IPS DF 6.9 (cell line): ENCODE results near the gene TP63.

Experiments used
- DNase-seq: peaks from one replicate; pipeline ENCODE4 v3.0.0-alpha.2; 2013; ENCODE audit warnings: low read depth, low spot score
- H3K27ac ChIP-seq: one replicate; pipeline ENCODE4 v1.5.1; 2013; ENCODE audit warnings: low read length, control low read depth
- H3K27me3 ChIP-seq: 2 replicates; pipeline ENCODE4 v1.6.1; 2013; ENCODE audit warnings: mild to moderate bottlenecking, low read length; ENCODE audit not compliant: control insufficient read depth, insufficient read depth
- H3K36me3 ChIP-seq: 2 replicates; pipeline ENCODE4 v1.6.1; 2013; ENCODE audit warnings: low read length; ENCODE audit not compliant: control insufficient read depth, insufficient read depth
- H3K4me1 ChIP-seq: 2 replicates; pipeline ENCODE4 v1.6.1; 2013; ENCODE audit warnings: low read length; ENCODE audit not compliant: control insufficient read depth, insufficient read depth
- H3K4me3 ChIP-seq: 2 replicates; pipeline ENCODE4 v1.5.1; 2013; ENCODE audit warnings: mild to moderate bottlenecking, low read length
- H3K9me3 ChIP-seq: 2 replicates; pipeline ENCODE4 v1.6.1; 2013; ENCODE audit warnings: low read length, inconsistent platforms; ENCODE audit not compliant: control insufficient read depth, insufficient read depth
- WGBS: extraction: QIAGEN DNeasy Blood & Tissue Kit; methylation state at CpG from one replicate; pipeline ENCODE4 v1.1.7; 2013; ENCODE audit warnings: mixed read lengths, missing lambda C conversion rate; ENCODE audit not compliant: insufficient read length, insufficient coverage; 5-methylcytosine and 5-hydroxymethylcytosine counted together

The TP63 gene

DNA sequence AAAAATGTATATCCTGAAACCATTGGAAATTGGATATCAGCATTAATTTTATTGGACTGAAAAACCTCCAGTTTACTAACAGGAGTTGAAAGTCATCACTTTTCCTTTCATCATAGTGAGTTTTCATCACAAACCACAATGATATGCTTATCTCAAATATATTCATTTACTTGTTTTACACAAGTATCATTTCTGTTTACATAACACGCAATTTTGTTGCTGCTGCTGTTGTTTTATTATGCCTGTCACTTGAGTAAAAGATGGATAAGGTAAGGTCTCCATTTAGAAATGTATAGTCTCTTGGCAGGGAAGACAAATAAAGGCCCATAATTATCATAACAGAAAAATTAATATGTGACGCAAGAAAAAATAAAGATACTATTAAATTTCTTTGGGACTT, 199.2 kb downstream of the TP63 start:
- H3K36me3 ChIP-seq: no peaks in the 10 kb centered on the region
- no peak overlapping the region for H3K4me3 ChIP-seq
- H3K9me3 ChIP-seq: no peaks in the 10 kb centered on the region
- WGBS: no CpG with 5 or more reads among the region's 2 CpGs
- H3K4me1 ChIP-seq: no peaks in the 10 kb centered on the region
- no peak overlapping the region for H3K27ac ChIP-seq
- no peak for DNase-seq
- no peaks in the 10 kb centered on the region for H3K27me3 ChIP-seq

DNA sequence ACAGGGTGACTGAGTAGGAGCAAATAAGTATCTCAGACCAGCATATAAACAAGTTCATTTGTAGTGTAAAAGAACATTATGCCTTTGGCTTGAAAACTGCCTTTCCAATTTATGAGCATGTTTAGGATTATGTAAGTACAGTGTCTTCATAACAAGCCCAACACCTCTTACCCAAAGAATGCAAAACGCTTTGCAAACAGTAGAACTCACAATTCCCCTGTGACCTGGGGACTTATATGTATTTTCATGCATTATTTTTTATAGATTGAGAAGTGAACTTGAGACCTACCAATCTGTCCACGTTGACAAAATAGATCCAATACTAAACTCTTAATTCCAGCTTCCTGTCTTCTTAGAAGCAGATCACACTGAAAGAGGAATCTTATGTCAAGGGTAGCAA, 202.1 kb downstream of the TP63 start:
- Histone ChIP-seq H3K27me3 (no peaks in the 10 kb centered on the region), H3K27ac (no peak overlapping the region), H3K9me3 (no peaks in the 10 kb centered on the region), H3K36me3 (no peaks in the 10 kb centered on the region), H3K4me3 (no peak overlapping the region), H3K4me1 (no peaks in the 10 kb centered on the region)
- no peak for DNase-seq
- WGBS: no CpG with 5 or more reads among the region's 2 CpGs

DNA sequence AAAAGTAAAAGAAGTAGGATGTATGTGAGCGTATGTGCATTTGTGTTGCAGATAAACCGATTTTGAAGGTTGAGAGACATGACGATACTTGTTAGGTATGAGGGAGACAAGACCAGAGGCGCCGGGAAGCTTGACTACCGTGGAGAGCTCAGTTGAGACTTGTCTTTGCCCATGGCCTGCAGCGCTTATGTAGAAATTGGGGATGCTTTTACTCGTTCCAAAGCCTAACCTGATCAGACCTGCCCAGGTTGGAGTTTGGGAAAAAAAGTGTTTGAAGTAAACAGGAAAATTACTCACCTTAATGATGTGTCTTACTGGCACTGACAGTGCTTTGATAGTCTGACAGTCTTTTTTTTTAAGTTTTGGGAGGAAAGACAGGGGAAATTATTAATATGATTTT, 202.8 kb downstream of the TP63 start:
- no peak for DNase-seq
- Histone ChIP-seq H3K27me3 (no peaks in the 10 kb centered on the region), H3K4me3 (no peak overlapping the region), H3K36me3 (no peaks in the 10 kb centered on the region), H3K27ac (no peak overlapping the region), H3K9me3 (no peaks in the 10 kb centered on the region), H3K4me1 (no peaks in the 10 kb centered on the region)
- whole genome bisulfite sequencing: 100% methylated on average over 2 of the region's 8 CpGs

DNA sequence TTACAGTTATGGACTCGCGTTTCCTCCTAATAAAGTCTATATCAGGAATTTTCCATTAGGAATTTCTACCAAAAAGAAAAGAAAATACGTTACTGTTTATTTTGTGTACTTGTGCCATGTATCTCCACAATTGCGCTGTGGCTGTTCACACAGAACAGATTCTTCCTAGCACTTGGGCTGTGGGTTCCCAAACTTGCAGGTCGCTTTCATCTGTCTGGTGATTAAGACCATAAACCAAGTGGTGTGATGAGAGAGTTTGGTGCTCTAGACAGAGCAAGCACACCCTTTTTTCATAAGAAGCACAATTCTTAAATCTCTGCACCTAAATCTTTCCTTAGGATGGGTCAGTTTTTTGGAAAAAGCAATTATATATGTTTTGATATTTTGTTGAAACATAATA, 203.3 kb downstream of the TP63 start:
- Histone ChIP-seq H3K4me3 (no peak overlapping the region), H3K4me1 (no peaks in the 10 kb centered on the region), H3K36me3 (no peaks in the 10 kb centered on the region), H3K9me3 (no peaks in the 10 kb centered on the region), H3K27me3 (no peaks in the 10 kb centered on the region), H3K27ac (no peak overlapping the region)
- no peak for DNase-seq
- no CpG with 5 or more reads among the region's 5 CpGs for WGBS

DNA sequence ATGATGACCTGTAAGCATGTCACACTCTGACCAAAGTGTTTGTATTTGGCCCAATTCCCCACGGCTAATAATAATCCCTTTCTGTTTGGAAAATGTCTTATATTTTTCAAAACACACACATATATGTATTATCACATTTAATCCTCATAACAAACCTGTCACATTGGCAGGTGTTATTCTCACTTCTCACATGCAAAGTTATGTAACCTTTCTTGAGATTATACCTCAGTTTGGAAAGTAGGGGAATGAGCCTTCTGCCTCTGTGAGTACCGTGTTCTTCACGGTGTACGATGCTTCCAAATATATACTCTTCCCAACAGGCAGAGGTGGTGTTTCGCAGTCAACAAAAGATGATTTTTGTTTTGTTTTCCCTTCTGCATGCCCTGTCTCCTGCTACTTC, 205.6 kb downstream of the TP63 start:
- WGBS: no CpG with 5 or more reads among the region's 5 CpGs
- H3K27ac ChIP-seq: no peak overlapping the region
- no peaks in the 10 kb centered on the region for H3K27me3 ChIP-seq
- no peaks in the 10 kb centered on the region for H3K36me3 ChIP-seq
- H3K4me3 ChIP-seq: no peak overlapping the region
- no peak for DNase-seq
- no peaks in the 10 kb centered on the region for H3K9me3 ChIP-seq
- H3K4me1 ChIP-seq: no peaks in the 10 kb centered on the region

DNA sequence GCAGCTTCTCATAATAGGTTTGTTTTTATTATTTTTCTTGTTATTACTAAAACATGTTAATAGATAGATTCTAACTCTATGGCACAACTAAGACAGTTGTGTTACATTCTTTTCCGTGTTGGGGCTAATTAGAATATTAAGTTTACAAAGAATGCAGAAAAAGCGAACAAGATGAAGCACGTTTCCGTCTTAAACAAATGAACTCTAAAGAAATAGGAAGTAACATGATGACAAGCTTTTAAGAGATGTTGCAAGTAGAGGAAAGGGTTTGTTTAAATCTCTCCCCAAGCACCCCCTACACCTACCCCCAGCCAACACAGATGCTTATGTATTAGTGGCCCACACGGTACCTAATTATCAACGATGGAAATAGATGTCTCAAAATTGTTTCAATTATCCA, 207.1 kb downstream of the TP63 start:
- no peaks in the 10 kb centered on the region for H3K9me3 ChIP-seq
- DNase-seq: no peak
- H3K36me3 ChIP-seq: no peaks in the 10 kb centered on the region
- WGBS: no CpG with 5 or more reads among the region's 6 CpGs
- no peaks in the 10 kb centered on the region for H3K27me3 ChIP-seq
- no peak overlapping the region for H3K27ac ChIP-seq
- H3K4me1 ChIP-seq: no peaks in the 10 kb centered on the region; the same call in 1 of the 2 replicates
- H3K4me3 ChIP-seq: no peak overlapping the region

DNA sequence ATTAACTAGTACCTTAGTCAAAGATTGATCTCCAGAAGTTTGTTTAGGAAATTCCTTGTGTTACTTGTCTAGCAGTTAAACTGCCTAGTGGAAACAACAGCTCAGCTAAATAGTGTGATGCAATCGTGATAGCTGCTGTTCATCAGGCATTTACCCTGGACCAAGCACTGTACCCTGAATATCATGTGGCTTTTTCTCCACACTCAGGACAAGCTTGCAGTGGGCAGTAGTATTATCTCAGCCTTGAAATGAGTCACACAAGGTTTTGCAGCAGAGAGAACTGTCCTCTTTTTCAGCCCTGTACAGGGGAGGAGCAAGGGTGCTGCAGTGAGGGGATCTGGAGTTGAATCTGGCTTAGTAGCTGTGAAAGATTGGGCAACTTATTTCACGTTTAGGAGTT, 208.4 kb downstream of the TP63 start:
- no peaks in the 10 kb centered on the region; the same call in 1 of the 2 replicates for H3K4me1 ChIP-seq
- DNase-seq: no peak
- H3K36me3 ChIP-seq: no peaks in the 10 kb centered on the region
- H3K27me3 ChIP-seq: no peaks in the 10 kb centered on the region
- no CpG with 5 or more reads among the region's 2 CpGs for WGBS
- no peak overlapping the region for H3K4me3 ChIP-seq
- no peaks in the 10 kb centered on the region for H3K9me3 ChIP-seq
- H3K27ac ChIP-seq: no peak overlapping the region

DNA sequence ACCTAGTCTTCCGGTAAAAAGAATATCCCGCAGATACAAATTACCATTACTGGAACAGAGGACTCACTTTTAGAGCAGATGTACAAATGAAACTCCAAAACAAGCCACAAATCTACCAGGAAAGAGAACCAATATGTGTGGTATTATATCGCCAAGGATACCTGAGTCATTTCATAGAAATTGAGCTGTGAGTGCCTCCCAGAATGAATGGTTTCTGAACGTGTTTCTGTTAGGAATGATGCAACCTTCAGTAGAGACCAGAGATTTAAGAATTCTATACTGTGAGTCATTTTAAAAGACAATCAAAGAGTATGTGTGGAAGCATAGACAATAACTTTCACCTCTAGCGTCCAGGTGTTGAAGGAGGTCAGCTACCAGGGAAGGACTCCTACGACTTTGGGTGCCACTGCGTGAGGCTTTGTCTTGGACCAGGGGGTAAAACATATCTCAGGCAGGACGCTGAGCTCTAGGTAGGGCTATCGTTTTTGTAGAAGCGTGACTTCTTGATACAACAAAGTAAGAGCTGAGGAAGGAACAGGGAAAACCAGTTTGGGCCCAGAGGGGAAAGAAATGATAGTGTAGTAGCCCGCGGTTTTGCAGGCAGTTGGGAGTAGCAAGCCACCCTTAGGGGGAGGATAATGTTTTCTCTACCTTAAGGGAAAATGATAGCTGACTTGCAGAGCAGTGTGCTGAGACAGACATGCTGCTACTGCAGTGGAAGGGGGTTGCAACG, 210.4 kb downstream of the TP63 start:
- Histone ChIP-seq H3K27ac (no peak overlapping the region), H3K4me3 (no peak overlapping the region), H3K9me3 (no peaks in the 10 kb centered on the region), H3K36me3 (no peaks in the 10 kb centered on the region), H3K27me3 (no peaks in the 10 kb centered on the region), H3K4me1 (no peaks in the 10 kb centered on the region; the same call in 1 of the 2 replicates)
- no peak for DNase-seq
- WGBS: no CpG with 5 or more reads among the region's 13 CpGs

DNA sequence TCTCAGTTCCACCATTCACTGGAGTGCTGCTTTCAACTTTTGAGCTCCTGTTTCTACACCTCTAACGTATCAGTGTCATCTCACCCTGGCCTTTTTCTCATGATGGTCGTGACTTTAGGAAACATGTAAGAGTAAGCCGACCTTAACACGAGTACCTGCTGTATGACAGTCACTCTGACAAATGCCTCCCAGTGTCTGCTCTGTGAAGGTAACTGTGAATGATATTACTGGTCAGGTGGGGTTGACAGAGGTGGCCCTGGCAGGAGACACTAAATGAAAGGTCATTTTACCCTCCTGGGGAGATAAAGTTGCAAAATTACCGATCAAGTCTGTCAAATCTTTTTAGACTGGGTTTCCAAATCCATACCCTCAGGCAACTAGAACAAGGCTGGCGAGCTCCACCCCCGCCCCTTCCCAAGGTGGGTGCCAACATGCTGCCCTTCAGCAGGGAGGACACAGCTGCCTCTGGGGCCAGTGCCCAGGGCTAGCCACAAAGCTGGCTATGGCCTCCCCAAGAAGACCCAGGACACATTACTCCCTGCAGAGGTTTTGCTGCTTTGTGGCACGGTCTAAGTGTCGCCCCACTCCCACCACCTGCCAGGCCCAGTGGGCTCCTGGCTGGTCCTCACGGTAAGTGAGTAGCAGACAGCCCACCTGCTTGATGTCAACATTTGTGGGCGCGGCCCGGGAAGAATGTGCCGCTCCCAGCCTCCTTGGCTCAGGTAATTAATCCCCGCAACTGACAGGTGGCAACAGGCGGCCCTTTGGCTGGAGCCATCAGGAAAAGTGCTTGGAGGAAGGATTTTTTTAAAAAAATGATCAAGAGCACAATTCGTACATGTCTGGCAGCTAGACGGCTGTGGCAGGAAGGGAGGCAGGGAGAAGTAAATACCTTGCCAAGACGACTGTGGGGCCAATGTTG, 211.8 kb downstream of the TP63 start:
- H3K27me3 ChIP-seq: no peaks in the 10 kb centered on the region
- no peaks in the 10 kb centered on the region for H3K36me3 ChIP-seq
- H3K27ac ChIP-seq: no peak overlapping the region
- no peak overlapping the region for H3K4me3 ChIP-seq
- no peak for DNase-seq
- no peaks in the 10 kb centered on the region for H3K9me3 ChIP-seq
- WGBS: no CpG with 5 or more reads among the region's 19 CpGs
- H3K4me1 ChIP-seq: no peaks in the 10 kb centered on the region; the same call in 1 of the 2 replicates

DNA sequence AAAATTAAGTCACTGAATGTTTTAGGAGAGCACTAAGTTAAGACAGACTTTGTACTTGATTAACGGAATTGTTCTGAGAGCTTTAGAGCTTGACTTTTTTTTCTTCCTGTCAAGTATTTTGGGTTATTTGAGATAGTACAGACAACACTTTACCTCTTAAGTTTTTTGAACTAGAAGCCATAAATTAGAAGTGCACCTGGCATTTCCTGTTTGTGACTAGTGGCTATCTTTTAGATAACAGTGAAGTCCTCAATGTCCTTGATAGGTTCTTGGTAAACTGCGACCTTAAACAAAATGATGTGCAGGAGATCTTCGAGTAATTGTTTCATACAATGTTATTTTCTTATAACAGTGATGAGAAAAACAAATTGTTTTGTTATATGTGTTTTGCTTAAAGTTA, 213.9 kb downstream of the TP63 start:
- no CpG with 5 or more reads among the region's 3 CpGs for WGBS

More for the DNA sequence above, 213.9 kb downstream of the TP63 start:
- Histone ChIP-seq H3K4me3 (no peak overlapping the region), H3K4me1 (no peaks in the 10 kb centered on the region; the same call in 1 of the 2 replicates), H3K9me3 (no peaks in the 10 kb centered on the region), H3K27ac (no peak overlapping the region), H3K27me3 (no peaks in the 10 kb centered on the region), H3K36me3 (no peaks in the 10 kb centered on the region)
- DNase-seq: no peak
